Chondrocyte (in vitro differentiated cells): Measurements from ENCODE around the gene PHKA2. TPM values are rescaled to one million over a fixed set of nuclear protein-coding genes. Genes with fewer than 3 reads are reported as not detected.
A peak's percentile ranks its signal among the peaks of the same experiment; 100 is the strongest.

Experiments used
- DNase-seq: peaks from one replicate; pipeline ENCODE4 v3.0.0; 2021; ENCODE audit warnings: mixed read lengths, low spot score
- H3K27ac Mint-ChIP-seq: one replicate; pipeline ENCODE4 v1.8.0; 2021; ENCODE audit warnings: mild to moderate bottlenecking, moderate library complexity, mixed read lengths; ENCODE audit not compliant: unreplicated experiment
- H3K27me3 Mint-ChIP-seq: 2 replicates; pipeline ENCODE4 v1.8.0; 2021; ENCODE audit warnings: low read depth, mixed read lengths
- H3K36me3 Mint-ChIP-seq: 2 replicates; pipeline ENCODE4 v1.8.0; 2021; ENCODE audit warnings: low read depth, mixed read lengths
- H3K4me1 Mint-ChIP-seq: 2 replicates; pipeline ENCODE4 v1.8.0; 2021; ENCODE audit warnings: low read depth, mild to moderate bottlenecking, mixed read lengths
- H3K4me3 Mint-ChIP-seq: one replicate; pipeline ENCODE4 v1.8.0; 2021; ENCODE audit warnings: mild to moderate bottlenecking, moderate library complexity, mixed read lengths; ENCODE audit not compliant: unreplicated experiment
- H3K9me3 Mint-ChIP-seq: 2 replicates; pipeline ENCODE4 v1.8.0; 2021; ENCODE audit warnings: low read depth, mixed read lengths
- total RNA-seq: library from RNA; stranded (reverse); gene quantifications from 3 replicates; pipeline ENCODE4 v1.2.1, GENCODE V29; 2021
- TF ChIP-seq, protein P1 (sequence below): fragments of 200-600 bp; sonication (generic); IDR thresholded peaks from 2 replicates; pipeline ENCODE4 v1.5.0; 2021; ENCODE audit warnings: antibody characterized with exemption, mild to moderate bottlenecking, moderate library complexity

The PHKA2 gene
- total RNA-seq, 1 donor from 2014 or later, result 16.2 TPM

DNA sequence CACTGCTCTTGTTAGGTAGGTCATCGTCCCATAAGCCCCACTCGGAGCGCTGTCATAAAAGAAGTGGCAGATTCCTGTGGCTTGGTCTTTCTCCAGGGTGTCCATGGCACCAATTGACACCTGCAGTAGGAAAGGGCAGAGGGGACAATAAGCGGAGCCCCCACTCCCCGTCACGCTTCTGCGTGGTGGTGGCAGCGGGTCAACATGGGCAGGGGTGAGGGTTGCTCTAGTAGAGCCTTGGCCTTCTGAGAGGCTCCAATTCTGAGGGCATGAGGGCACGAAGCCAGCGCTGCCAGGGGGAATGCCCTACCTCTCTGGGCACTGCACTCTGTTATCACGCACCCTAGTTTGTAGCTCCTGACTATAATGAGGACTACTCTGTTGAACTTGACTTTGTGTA, 90.4 kb downstream of the PHKA2 start:
- peak; percentile 67 for DNase-seq
- TF ChIP-seq, protein P1, sequence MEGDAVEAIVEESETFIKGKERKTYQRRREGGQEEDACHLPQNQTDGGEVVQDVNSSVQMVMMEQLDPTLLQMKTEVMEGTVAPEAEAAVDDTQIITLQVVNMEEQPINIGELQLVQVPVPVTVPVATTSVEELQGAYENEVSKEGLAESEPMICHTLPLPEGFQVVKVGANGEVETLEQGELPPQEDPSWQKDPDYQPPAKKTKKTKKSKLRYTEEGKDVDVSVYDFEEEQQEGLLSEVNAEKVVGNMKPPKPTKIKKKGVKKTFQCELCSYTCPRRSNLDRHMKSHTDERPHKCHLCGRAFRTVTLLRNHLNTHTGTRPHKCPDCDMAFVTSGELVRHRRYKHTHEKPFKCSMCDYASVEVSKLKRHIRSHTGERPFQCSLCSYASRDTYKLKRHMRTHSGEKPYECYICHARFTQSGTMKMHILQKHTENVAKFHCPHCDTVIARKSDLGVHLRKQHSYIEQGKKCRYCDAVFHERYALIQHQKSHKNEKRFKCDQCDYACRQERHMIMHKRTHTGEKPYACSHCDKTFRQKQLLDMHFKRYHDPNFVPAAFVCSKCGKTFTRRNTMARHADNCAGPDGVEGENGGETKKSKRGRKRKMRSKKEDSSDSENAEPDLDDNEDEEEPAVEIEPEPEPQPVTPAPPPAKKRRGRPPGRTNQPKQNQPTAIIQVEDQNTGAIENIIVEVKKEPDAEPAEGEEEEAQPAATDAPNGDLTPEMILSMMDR, result no peak
- Mint-ChIP-seq H3K27ac (no peak overlapping the region), H3K27me3 (no peaks in the 10 kb centered on the region), H3K9me3 (peaks cover 3% of the 10 kb centered on the region), H3K4me1 (peaks cover 19% of the 10 kb centered on the region), H3K36me3 (peaks cover 2% of the 10 kb centered on the region), H3K4me3 (no peak overlapping the region)

DNA sequence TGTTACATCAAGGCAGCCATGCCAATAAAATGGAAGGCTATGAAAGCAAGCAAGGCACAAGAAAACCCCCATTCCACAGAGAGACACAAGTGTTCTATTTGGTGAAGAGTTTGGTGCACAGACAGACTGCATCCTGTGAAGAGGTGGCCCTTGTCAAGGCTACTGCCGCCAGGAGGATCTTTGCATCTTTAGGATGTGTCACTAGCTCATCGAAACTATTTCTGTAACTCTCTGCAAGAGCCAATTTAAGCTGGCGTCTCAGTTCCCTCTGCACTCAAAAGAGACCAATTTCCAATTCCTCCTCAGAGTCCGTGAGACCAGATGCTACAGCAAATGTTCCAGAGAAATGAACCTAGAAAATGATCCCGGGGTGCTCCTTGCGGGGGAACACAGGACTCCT, 91.0 kb downstream of the PHKA2 start:
- peak; percentile 2 for DNase-seq
- Mint-ChIP-seq H3K4me3 (no peak overlapping the region), H3K27ac (no peak overlapping the region), H3K36me3 (peaks cover 2% of the 10 kb centered on the region), H3K27me3 (no peaks in the 10 kb centered on the region), H3K4me1 (peaks cover 19% of the 10 kb centered on the region), H3K9me3 (peaks cover 3% of the 10 kb centered on the region)
- TF ChIP-seq, protein P1, result no peak

GRCh38 chrX:18891548-18891945, 92.4 kb downstream of the PHKA2 start:
- H3K4me1 Mint-ChIP-seq, result peaks cover 30% of the 10 kb centered on the region
- DNase-seq, result no peak
- peaks cover 2% of the 10 kb centered on the region for H3K36me3 Mint-ChIP-seq
- no peaks in the 10 kb centered on the region for H3K27me3 Mint-ChIP-seq
- H3K4me3 Mint-ChIP-seq, result no peak overlapping the region
- H3K27ac Mint-ChIP-seq, result no peak overlapping the region
- H3K9me3 Mint-ChIP-seq, result peaks cover 3% of the 10 kb centered on the region
- TF ChIP-seq, protein P1, result no peak

DNA sequence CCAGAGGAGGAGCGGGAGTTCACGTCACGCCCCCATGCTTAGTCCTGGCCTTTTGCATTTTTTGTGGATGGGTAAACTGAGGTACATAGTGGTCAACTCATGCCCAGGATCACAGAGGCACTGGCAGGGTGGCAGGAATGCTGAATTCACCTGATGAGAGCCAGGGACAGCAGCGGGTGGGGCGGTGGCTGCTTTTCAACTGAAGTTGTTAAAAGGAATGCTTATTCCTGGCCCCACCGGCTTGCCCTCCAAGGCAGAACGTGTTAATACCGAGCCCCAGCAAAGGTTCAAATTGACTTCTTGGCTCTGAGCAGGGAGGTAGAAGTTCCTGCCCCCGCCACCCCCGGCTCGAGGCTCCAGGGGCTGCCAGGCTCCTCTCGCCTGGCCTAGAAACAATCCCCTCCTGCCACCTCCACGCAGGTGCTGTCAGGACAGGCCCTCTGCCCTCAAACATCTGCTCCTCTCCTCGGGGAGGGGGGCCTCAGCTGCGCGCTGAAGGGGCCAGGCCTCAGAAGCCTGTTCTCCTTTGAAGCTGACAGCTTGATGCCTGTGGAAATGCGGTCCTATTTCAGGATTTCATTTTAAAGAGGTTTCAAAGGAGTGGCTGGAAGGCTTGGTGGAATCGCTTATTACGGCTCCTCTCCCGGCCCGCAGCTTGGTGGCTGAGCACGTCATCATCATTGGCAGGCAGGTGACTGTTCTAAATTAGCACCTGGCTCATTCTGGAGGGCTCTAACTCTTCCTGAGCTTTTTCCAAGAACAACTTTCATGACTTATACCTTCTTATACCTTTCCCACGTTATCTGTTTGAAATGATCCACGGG, 93.0 kb downstream of the PHKA2 start:
- Mint-ChIP-seq H3K9me3 (peaks cover 3% of the 10 kb centered on the region), H3K27me3 (no peaks in the 10 kb centered on the region), H3K4me1 (peaks cover 31% of the 10 kb centered on the region), H3K36me3 (peaks cover 2% of the 10 kb centered on the region), H3K4me3 (no peak overlapping the region), H3K27ac (no peak overlapping the region)
- TF ChIP-seq, protein P1, result no peak
- no peak for DNase-seq

DNA sequence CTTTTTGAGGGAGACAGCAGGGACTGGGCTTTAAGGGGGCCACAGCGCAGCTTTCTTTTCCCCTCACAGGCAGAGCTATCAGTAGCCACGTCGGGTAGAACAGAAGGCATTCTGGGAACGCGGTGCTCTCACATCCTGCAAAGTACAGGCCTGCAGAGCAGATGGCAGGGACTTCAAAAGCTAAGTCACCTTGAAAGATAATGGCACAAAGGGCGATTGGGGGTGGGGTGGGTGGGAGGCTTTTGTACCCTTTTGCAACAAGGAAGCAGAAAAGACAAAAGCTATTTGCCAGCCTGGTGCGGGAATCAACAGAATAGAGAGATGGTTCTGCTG, 93.9 kb downstream of the PHKA2 start:
- no peak overlapping the region for H3K27ac Mint-ChIP-seq
- H3K4me3 Mint-ChIP-seq, result no peak overlapping the region
- H3K4me1 Mint-ChIP-seq, result peaks cover 31% of the 10 kb centered on the region
- no peaks in the 10 kb centered on the region for H3K27me3 Mint-ChIP-seq
- no peak for DNase-seq
- H3K36me3 Mint-ChIP-seq, result peaks cover 2% of the 10 kb centered on the region
- TF ChIP-seq, protein P1, result no peak
- peaks cover 3% of the 10 kb centered on the region for H3K9me3 Mint-ChIP-seq
